Activated T-helper 2 cell treated with anti-CD3 and anti-CD28 coated beads, Interferon-gamma antibody, Interleukin-2, Interleukin-4, amounts not matched to agents 10 μg/mL and 5 μg/mL and 100 μg/mL, durations not matched to agents 14 hours and 24 hours and 36 hours (primary cell): ENCODE results near the gene MICU1. TPM values are rescaled to one million over a fixed set of nuclear protein-coding genes. Genes with fewer than 3 reads are reported as not detected.
A peak's percentile ranks its signal among the peaks of the same experiment; 100 is the strongest.
"Not testable (repeated sequence)": the region's sequence is repeated elsewhere in the genome, so short reads cannot be mapped to it uniquely, and the experiment has no call there.

Source experiments
- DNase-seq: peaks from one replicate; pipeline ENCODE4 v3.0.0; 2021; ENCODE audit warnings: low spot score
- H3K27ac Mint-ChIP-seq: one replicate; pipeline ENCODE4 v1.8.0; 2021; ENCODE audit warnings: mixed read lengths
- H3K27me3 Mint-ChIP-seq: one replicate; pipeline ENCODE4 v1.8.0; 2021; ENCODE audit warnings: low read depth, mixed read lengths
- H3K36me3 Mint-ChIP-seq: one replicate; pipeline ENCODE4 v1.8.0; 2021; ENCODE audit warnings: low read depth, mixed read lengths
- H3K4me1 Mint-ChIP-seq: one replicate; pipeline ENCODE4 v1.8.0; 2021; ENCODE audit warnings: low read depth, mixed read lengths
- H3K4me3 Mint-ChIP-seq: one replicate; pipeline ENCODE4 v1.8.0; 2021; ENCODE audit warnings: low read depth, mild to moderate bottlenecking, moderate library complexity, mixed read lengths
- H3K9me3 Mint-ChIP-seq: one replicate; pipeline ENCODE4 v1.8.0; 2021; ENCODE audit warnings: mixed read lengths
- intact Hi-C: fragments of 100-400 bp; cut with micrococcal nuclease; formaldehyde crosslinking; loops from one replicate; pipeline ENCODE4 v1.15.1; 2023
- total RNA-seq: library from RNA; stranded (reverse); gene quantifications from 2 replicates; pipeline ENCODE4 v1.2.3, GENCODE V29; 2022

Gene MICU1
- total RNA-seq, 1 donor from 2014 or later = 30.7 TPM

GRCh38 chr10:72351479-72351878 lies 274.4 kb downstream of the MICU1 start:
- Mint-ChIP-seq H3K9me3 (no peaks in the 10 kb centered on the region), H3K36me3 (peaks cover 33% of the 10 kb centered on the region), H3K4me3 (no peak overlapping the region), H3K4me1 (peaks cover 24% of the 10 kb centered on the region), H3K27ac (no peak overlapping the region), H3K27me3 (no peaks in the 10 kb centered on the region)
- intact Hi-C loops = no loop called here
- DNase-seq = no peak

GRCh38 chr10:72349438-72349837 lies 276.4 kb downstream of the MICU1 start:
- H3K4me1 Mint-ChIP-seq = peaks cover 22% of the 10 kb centered on the region
- H3K27ac Mint-ChIP-seq = no peak overlapping the region
- no peak for DNase-seq
- no peaks in the 10 kb centered on the region for H3K9me3 Mint-ChIP-seq
- intact Hi-C loops = no loop called here
- no peaks in the 10 kb centered on the region for H3K27me3 Mint-ChIP-seq
- H3K4me3 Mint-ChIP-seq = no peak overlapping the region
- H3K36me3 Mint-ChIP-seq = peaks cover 30% of the 10 kb centered on the region

DNA sequence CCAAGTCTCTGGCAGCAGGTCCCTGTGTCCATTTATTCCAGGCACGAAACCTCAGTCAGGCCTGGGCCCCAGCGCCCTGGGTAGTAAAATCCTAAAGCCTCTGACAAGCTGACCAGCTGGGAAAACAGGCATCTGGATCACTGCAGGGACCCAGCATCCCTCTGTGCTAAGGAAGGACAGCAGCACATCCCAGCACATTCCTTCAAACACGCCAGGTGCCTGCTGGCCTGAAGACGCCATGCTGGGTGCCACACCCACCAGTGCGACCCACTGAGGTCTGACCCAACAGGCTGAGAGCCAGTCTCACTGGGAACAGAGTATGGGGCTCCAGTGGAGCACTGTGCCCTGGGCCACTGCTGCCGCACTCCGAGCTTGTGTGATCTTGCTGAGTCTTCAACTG lies 277.6 kb downstream of the MICU1 start:
- intact Hi-C loops = no loop called here
- Mint-ChIP-seq H3K4me3 (no peak overlapping the region), H3K27me3 (no peaks in the 10 kb centered on the region), H3K27ac (no peak overlapping the region), H3K36me3 (peaks cover 33% of the 10 kb centered on the region), H3K4me1 (peaks cover 21% of the 10 kb centered on the region), H3K9me3 (no peaks in the 10 kb centered on the region)
- no peak for DNase-seq

DNA sequence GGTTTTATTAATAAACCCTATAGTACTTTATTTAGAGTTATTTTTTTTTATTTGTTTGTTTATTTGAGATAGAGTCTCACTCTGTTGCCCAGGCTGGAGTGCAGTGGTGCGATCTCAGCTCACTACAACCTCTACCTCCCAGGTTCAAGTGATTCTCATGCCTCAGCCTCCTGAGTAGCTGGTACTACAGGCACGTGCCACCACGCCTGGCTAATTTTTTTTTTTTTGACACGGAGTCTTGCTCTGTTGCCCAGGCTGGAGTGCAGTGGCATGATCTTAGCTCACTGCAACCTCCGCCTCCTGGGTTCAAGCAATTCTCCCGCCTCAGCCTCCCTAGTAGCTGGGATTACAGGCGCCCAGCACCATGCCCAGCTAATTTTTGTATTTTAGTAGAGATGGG lies 279.8 kb downstream of the MICU1 start:
- H3K27ac Mint-ChIP-seq, H3K9me3 Mint-ChIP-seq, DNase-seq, H3K27me3 Mint-ChIP-seq, H3K4me1 Mint-ChIP-seq, intact Hi-C loops, H3K4me3 Mint-ChIP-seq: not testable (repeated sequence)
- H3K36me3 Mint-ChIP-seq = peaks cover 31% of the 10 kb centered on the region

- no peak overlapping the region for H3K4me3 Mint-ChIP-seq
- no peaks in the 10 kb centered on the region for H3K27me3 Mint-ChIP-seq
- intact Hi-C loops = no loop called here
These were observed 280.9 kb downstream of the MICU1 start for GRCh38 chr10:72344932-72345331.

GRCh38 chr10:72342911-72343310 lies 283.0 kb downstream of the MICU1 start:
- Mint-ChIP-seq H3K27me3 (no peaks in the 10 kb centered on the region), H3K4me1 (peaks cover 16% of the 10 kb centered on the region), H3K27ac (no peak overlapping the region), H3K9me3 (no peaks in the 10 kb centered on the region), H3K4me3 (no peak overlapping the region), H3K36me3 (peaks cover 37% of the 10 kb centered on the region)
- DNase-seq = no peak
- intact Hi-C loops = no loop called here

More at GRCh38 chr10:72344932-72345331, 280.9 kb downstream of the MICU1 start:
- H3K36me3 Mint-ChIP-seq = peaks cover 34% of the 10 kb centered on the region
- H3K4me1 Mint-ChIP-seq = peaks cover 16% of the 10 kb centered on the region
- H3K27ac Mint-ChIP-seq = no peak overlapping the region
- no peaks in the 10 kb centered on the region for H3K9me3 Mint-ChIP-seq
- no peak for DNase-seq

GRCh38 chr10:72340510-72341261 lies 285.2 kb downstream of the MICU1 start:
- Mint-ChIP-seq H3K4me1 (peaks cover 31% of the 10 kb centered on the region), H3K27me3 (no peaks in the 10 kb centered on the region), H3K36me3 (peaks cover 54% of the 10 kb centered on the region), H3K4me3 (no peak overlapping the region), H3K27ac (peak overlapping the region; percentile 55), H3K9me3 (no peaks in the 10 kb centered on the region)
- peak; percentile 69 for DNase-seq
- intact Hi-C loops = no loop called here

- H3K9me3 Mint-ChIP-seq = no peaks in the 10 kb centered on the region
- intact Hi-C loops = loop anchor here (10.0 kb wide), 1 partner anchor 1023 kb away; the partner anchor contains the start of gene SLC29A3
- DNase-seq = no peak
- no peak overlapping the region for H3K27ac Mint-ChIP-seq
- H3K36me3 Mint-ChIP-seq = peaks cover 62% of the 10 kb centered on the region
- no peak overlapping the region for H3K4me3 Mint-ChIP-seq
- no peaks in the 10 kb centered on the region for H3K27me3 Mint-ChIP-seq
- H3K4me1 Mint-ChIP-seq = peaks cover 45% of the 10 kb centered on the region
These were observed 287.7 kb downstream of the MICU1 start for GRCh38 chr10:72338180-72338579.

DNA sequence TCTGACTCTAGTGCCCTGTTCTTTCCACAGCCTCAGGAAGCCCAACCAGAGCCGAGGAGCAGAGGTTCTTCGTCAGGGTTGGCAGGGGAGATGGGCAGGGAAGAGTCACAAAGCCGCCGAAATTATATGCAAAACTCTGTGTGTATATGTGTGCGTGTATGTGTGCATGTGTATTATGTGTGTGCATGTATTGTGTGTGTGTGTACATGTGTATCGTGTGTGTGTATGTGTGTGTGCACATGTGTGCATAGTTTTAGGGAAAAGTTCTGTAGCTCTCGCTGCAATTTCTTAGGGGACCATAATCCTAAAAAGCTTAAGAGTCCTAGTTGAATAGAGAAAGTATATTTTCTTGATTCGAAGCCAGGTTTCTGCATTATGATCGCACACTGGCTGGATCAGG lies 288.2 kb downstream of the MICU1 start:
- H3K27ac Mint-ChIP-seq = no peak overlapping the region
- no peak for DNase-seq
- H3K4me3 Mint-ChIP-seq = no peak overlapping the region
- peaks cover 60% of the 10 kb centered on the region for H3K36me3 Mint-ChIP-seq
- no peaks in the 10 kb centered on the region for H3K27me3 Mint-ChIP-seq
- H3K4me1 Mint-ChIP-seq = peaks cover 49% of the 10 kb centered on the region
- H3K9me3 Mint-ChIP-seq = no peaks in the 10 kb centered on the region
- intact Hi-C loops = loop anchor here (1.0 to 10.0 kb wide), 2 partner anchors 205 to 1023 kb away; partner anchors contain the start of gene SLC29A3

- Mint-ChIP-seq H3K9me3 (no peaks in the 10 kb centered on the region), H3K4me1 (peaks cover 53% of the 10 kb centered on the region), H3K36me3 (peaks cover 55% of the 10 kb centered on the region), H3K27me3 (no peaks in the 10 kb centered on the region), H3K4me3 (no peak overlapping the region), H3K27ac (peak overlapping the region; percentile 90)
- intact Hi-C loops = loop anchor here (1.0 to 10.0 kb wide), 2 partner anchors 205 to 1022 kb away; partner anchors contain the start of gene SLC29A3
- peak; percentile 58 for DNase-seq
These were observed 288.7 kb downstream of the MICU1 start for GRCh38 chr10:72337039-72337629.

DNA sequence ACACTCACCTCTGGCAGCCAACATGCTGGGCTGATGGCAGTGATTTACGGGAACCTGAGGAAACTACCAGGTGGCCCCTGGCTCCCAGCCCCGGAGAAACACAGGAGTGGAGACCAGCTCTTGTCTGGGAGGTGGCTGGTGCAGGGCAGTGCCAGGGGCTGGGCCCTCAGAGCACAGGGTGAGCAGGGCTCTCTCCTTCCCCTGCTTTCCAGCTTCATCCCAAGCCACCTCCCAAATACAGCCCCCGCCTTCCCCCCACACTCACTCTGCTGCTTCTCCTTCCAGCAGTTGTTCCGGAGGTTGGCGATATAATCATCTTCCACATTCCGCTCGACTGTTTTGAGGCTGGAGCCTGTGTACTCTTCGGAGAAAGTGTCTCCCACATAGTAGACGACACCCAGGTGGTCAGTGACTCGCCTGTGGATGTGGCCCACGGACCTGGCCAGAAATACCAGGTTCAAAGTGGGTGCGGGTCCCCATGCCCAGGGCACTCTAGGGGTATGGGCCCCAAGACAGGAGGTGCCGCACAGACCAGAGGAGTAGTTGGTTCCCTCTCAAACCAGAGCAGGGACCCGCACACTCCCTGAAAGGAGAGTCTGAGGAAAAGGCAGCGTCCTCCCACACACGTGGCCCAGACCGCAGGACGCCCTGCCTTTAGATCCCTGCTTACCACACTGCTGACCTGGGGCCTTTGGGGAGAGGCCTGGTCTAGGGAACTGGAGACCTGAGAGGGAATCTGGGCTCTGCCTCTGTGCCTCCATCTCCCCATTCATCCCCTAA lies 289.4 kb downstream of the MICU1 start:
- H3K27ac Mint-ChIP-seq = peak overlapping the region; percentile 99
- H3K4me1 Mint-ChIP-seq = peaks cover 59% of the 10 kb centered on the region
- peak overlapping the region; percentile 72 for H3K4me3 Mint-ChIP-seq
- intact Hi-C loops = loop anchor here (1.0 to 10.0 kb wide), 2 partner anchors 204 to 1022 kb away; partner anchors contain the start of gene SLC29A3
- no peaks in the 10 kb centered on the region for H3K27me3 Mint-ChIP-seq
- H3K36me3 Mint-ChIP-seq = peaks cover 55% of the 10 kb centered on the region
- no peaks in the 10 kb centered on the region for H3K9me3 Mint-ChIP-seq
- DNase-seq = no peak

- peak overlapping the region; percentile 58 for H3K4me3 Mint-ChIP-seq
- H3K9me3 Mint-ChIP-seq = no peaks in the 10 kb centered on the region
- H3K27me3 Mint-ChIP-seq = no peaks in the 10 kb centered on the region
- H3K4me1 Mint-ChIP-seq = peaks cover 63% of the 10 kb centered on the region
- DNase-seq = peak; percentile 62
- H3K27ac Mint-ChIP-seq = peak overlapping the region; percentile 99
- intact Hi-C loops = loop anchor here (1.0 to 10.0 kb wide), 9 partner anchors 15 to 1021 kb away; partner anchors contain the start of genes DDIT4, SLC29A3 and SPOCK2
- peaks cover 47% of the 10 kb centered on the region for H3K36me3 Mint-ChIP-seq
These were observed 290.3 kb downstream of the MICU1 start for GRCh38 chr10:72335394-72336258.
